Activated T-helper 2 cell treated with anti-CD3 and anti-CD28 coated beads, Interferon-gamma antibody, Interleukin-2, Interleukin-4, amounts not matched to agents 10 μg/mL and 5 μg/mL and 100 μg/mL, durations not matched to agents 14 hours and 24 hours and 36 hours (primary cell): ENCODE measurements around the gene TEAD3. TPM values are rescaled to one million over a fixed set of nuclear protein-coding genes. Genes with fewer than 3 reads are reported as not detected.
A peak's percentile ranks its signal among the peaks of the same experiment; 100 is the strongest.

Experiments
- DNase-seq: peaks from one replicate; pipeline ENCODE4 v3.0.0; 2021; ENCODE audit warnings: low spot score
- H3K27ac Mint-ChIP-seq: one replicate; pipeline ENCODE4 v1.8.0; 2021; ENCODE audit warnings: mixed read lengths
- H3K27me3 Mint-ChIP-seq: one replicate; pipeline ENCODE4 v1.8.0; 2021; ENCODE audit warnings: low read depth, mixed read lengths
- H3K36me3 Mint-ChIP-seq: one replicate; pipeline ENCODE4 v1.8.0; 2021; ENCODE audit warnings: low read depth, mixed read lengths
- H3K4me1 Mint-ChIP-seq: one replicate; pipeline ENCODE4 v1.8.0; 2021; ENCODE audit warnings: low read depth, mixed read lengths
- H3K4me3 Mint-ChIP-seq: one replicate; pipeline ENCODE4 v1.8.0; 2021; ENCODE audit warnings: low read depth, mild to moderate bottlenecking, moderate library complexity, mixed read lengths
- H3K9me3 Mint-ChIP-seq: one replicate; pipeline ENCODE4 v1.8.0; 2021; ENCODE audit warnings: mixed read lengths
- intact Hi-C: fragments of 100-400 bp; cut with micrococcal nuclease; formaldehyde crosslinking; loops from one replicate; pipeline ENCODE4 v1.15.1; 2023
- total RNA-seq: library from RNA; stranded (reverse); gene quantifications from 2 replicates; pipeline ENCODE4 v1.2.3, GENCODE V29; 2022

Gene TEAD3
- total RNA-seq, 1 donor from 2014 or later = 2.0 TPM

DNA sequence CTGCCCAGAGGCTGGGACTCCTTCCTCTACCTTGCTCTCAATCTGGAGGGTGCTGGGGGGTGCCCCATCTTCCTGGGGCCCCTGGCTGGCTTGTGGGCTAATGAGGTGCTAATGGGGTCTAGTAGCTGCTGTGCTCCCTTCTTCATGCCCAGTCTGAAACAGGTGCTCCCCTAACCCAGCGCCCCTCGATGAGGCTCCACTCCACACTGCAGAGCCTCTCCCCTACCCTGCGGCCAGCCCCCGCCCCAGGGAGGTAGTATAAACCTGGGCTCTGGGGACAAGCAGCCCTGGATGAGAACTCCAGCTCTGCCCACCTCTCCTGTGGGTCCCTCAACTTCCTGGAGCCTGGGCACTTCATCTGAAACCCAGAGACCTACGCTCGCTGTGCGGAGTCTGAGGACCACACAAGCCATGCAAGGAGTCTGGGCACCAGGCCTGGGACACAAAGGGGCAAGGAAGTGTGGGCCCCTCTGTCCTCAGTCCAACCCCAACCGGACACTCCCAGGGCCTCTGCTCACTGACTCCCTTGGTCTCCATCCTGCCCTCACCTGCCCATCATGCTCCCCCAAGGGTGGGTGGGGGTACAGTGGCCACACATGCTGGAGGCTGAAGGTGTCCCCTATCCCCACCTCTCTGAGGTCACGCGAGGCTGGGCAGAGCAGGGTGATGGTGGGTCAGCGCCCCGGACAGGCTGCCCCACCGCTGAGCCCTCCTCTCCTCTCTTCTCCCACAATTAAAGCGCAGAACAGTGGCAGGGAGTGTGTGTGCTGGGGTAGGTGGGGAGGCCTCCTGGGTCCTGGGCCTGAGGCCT lies 22.5 kb downstream of the TEAD3 start:
- DNase-seq = no peak
- no peaks in the 10 kb centered on the region for H3K27me3 Mint-ChIP-seq
- H3K4me3 Mint-ChIP-seq = no peak overlapping the region
- peaks cover 41% of the 10 kb centered on the region for H3K36me3 Mint-ChIP-seq
- H3K4me1 Mint-ChIP-seq = peaks cover 18% of the 10 kb centered on the region
- H3K9me3 Mint-ChIP-seq = no peaks in the 10 kb centered on the region
- peak overlapping the region; percentile 42 for H3K27ac Mint-ChIP-seq
- intact Hi-C loops = no loop called here

GRCh38 chr6:35473850-35474130 lies 23.1 kb downstream of the TEAD3 start:
- Mint-ChIP-seq H3K9me3 (no peaks in the 10 kb centered on the region), H3K4me3 (no peak overlapping the region), H3K4me1 (peaks cover 18% of the 10 kb centered on the region), H3K36me3 (peaks cover 46% of the 10 kb centered on the region), H3K27me3 (no peaks in the 10 kb centered on the region), H3K27ac (peak overlapping the region; percentile 42)
- no peak for DNase-seq
- intact Hi-C loops = no loop called here

DNA sequence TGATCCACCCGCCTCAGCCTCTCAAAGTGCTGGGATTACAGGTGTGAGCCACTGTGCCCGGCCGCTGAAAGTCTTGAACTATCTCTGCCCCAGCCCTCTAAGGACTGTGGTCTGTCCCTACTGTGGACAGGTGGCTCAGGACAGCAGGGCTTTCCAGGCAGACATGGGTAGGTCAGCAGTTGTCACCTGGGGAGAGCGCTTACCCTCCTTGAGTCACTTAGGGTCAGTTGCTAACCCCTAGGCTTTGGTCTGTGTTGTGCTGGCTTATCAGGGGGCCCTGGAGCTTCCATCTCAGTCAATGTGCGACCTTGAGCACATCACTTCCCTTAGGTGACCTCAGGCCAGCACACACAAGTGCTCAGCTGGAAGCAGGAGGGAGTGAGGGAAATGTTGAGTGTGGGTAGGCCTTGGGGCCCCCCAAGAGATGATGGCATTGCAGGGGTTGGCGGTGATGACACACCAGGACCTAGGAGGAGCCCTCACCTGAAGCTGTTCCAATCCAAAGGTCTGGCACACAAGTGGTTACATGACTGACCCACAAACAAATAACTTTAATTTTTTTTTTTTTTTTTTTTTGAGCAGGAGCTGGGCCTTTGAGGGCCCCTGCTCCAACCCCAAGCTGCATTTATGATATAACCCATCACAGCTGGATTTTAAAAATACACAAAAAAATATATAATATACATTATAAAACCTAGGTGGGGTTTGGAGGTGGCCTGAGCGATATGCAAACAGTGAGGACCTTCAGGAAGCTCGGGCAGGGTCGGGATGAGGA lies 23.6 kb downstream of the TEAD3 start:
- Mint-ChIP-seq H3K27me3 (no peaks in the 10 kb centered on the region), H3K36me3 (peaks cover 52% of the 10 kb centered on the region), H3K9me3 (no peaks in the 10 kb centered on the region), H3K27ac (peak overlapping the region; percentile 12), H3K4me1 (peaks cover 18% of the 10 kb centered on the region), H3K4me3 (no peak overlapping the region)
- DNase-seq = no peak
- intact Hi-C loops = no loop called here

DNA sequence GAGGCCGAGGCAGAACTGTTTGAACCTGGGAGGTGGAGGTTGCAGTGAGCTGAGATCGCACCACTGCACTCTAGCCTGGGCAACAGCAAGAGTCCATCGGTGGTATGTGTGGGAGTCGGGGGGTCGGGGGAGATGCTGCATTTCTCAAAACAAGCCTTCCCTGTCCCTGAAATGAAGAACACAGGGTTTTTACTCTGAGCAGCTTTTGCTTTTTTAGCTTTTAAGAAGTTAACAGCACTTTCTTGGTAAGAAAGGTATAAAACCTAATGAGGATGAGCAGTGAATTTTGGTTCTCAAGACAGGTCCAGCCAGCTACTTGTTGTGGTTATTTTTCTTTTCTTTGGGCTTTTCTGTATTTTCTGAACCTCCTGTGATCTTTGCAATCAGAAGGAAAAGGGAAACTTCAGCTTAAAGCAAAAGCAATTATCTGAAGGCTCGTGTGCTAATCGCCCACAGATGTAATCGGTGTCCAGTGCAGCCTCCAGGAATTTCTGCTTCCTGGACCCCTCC lies 25.0 kb downstream of the TEAD3 start:
- H3K4me1 Mint-ChIP-seq = peaks cover 24% of the 10 kb centered on the region
- H3K27me3 Mint-ChIP-seq = no peaks in the 10 kb centered on the region
- no peaks in the 10 kb centered on the region for H3K9me3 Mint-ChIP-seq
- intact Hi-C loops = no loop called here
- peak overlapping the region; percentile 22 for H3K27ac Mint-ChIP-seq
- peaks cover 63% of the 10 kb centered on the region for H3K36me3 Mint-ChIP-seq
- no peak for DNase-seq
- H3K4me3 Mint-ChIP-seq = peak overlapping the region; percentile 91

DNA sequence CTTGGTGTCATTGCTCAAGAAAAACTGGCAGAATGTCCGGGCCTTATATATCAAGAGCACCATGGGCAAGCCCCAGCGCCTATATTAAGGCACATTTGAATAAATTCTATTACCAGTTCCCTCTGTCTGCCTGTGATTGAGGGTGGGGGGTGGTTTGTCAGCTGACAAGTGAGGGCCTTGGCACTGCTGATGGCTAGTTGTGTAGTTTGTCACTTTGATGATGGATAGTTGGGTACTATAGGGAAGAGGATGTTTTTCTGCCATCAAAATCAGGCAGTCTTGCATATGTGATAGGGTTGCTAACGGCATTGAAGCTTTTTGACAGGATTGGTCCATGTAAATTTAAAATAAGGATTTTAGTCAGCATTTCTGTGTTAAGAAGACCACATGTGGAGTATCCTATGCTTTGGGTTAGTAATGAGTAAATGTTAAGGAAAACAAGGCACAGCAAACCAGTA lies 26.2 kb downstream of the TEAD3 start:
- DNase-seq = no peak
- Mint-ChIP-seq H3K27ac (peak overlapping the region; percentile 87), H3K4me1 (peaks cover 24% of the 10 kb centered on the region), H3K36me3 (peaks cover 69% of the 10 kb centered on the region), H3K4me3 (peak overlapping the region; percentile 91), H3K9me3 (no peaks in the 10 kb centered on the region), H3K27me3 (no peaks in the 10 kb centered on the region)
- intact Hi-C loops = no loop called here

DNA sequence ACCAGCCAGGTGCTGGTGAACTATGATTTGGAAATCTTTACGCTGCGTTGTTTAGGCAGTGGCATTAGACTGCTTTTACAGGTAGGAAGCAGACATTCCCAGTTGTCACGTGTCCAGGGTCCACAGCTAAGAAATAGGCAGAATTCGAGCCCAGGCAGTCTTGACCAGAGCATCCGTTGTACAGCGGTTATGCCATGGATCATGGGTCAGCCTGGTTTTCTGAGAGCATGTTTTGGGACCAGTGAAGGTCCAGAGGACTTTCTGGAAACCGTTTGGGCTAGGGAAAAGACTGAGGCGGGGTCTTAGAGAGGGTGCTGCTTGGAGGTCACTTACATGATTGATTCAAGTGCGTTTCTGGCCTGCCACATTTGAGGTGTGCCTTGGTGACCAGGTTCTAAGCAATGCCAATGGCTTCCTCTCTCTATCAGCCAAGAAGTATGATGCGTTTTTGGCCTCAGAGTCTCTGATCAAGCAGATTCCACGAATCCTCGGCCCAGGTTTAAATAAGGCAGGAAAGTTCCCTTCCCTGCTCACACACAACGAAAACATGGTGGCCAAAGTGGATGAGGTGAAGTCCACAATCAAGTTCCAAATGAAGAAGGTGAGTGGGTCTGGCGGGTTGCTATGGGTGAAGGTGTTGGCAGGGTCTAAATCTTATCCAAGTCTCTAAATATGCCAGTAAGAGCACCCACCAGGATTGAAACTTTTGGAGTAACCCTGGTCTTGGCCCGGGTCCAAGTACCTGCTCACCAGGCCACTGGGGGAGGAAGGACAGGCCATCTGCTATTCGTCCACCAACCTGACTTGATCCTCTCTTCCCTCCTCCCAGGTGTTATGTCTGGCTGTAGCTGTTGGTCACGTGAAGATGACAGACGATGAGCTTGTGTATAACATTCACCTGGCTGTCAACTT lies 26.9 kb downstream of the TEAD3 start:
- Mint-ChIP-seq H3K27ac (peak overlapping the region; percentile 87), H3K27me3 (no peaks in the 10 kb centered on the region), H3K4me3 (peak overlapping the region; percentile 91), H3K36me3 (peaks cover 74% of the 10 kb centered on the region), H3K4me1 (peaks cover 24% of the 10 kb centered on the region), H3K9me3 (no peaks in the 10 kb centered on the region)
- intact Hi-C loops = no loop called here
- no peak for DNase-seq

DNA sequence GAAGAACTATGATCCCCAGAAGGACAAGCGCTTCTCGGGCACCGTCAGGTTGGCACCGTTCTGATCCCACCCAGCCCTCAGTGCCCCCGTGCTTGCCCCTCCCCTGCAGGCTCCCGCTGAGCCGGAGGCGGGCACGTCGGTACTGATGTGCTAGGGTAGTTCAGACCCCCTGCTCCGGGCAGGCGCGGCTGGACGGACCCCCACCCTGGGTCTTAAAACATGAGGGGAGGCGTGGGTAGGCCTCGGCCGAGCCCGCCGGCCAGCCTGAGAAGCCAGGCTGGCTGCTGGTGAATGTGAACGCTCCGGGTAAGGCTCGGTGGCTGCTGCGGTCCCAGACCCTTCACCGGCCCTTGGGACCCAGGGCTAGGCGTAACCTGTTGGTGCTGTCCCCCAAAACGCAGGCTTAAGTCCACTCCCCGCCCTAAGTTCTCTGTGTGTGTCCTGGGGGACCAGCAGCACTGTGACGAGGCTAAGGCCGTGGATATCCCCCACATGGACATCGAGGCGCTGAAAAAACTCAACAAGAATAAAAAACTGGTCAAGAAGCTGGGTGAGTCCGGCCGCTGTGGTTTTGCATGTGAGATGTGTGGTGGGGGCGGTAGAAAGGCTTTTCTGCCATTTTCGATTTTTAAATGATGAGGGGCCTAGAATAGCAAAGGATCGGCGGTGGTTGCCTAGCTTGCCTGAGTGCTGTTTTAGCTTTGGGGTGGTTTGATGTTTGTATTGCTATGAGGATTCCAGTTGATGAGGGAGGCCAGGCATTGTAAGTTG lies 27.7 kb downstream of the TEAD3 start:
- H3K36me3 Mint-ChIP-seq = peaks cover 77% of the 10 kb centered on the region
- peaks cover 24% of the 10 kb centered on the region for H3K4me1 Mint-ChIP-seq
- H3K27me3 Mint-ChIP-seq = no peaks in the 10 kb centered on the region
- no peak for DNase-seq
- peak overlapping the region; percentile 98 for H3K27ac Mint-ChIP-seq
- peak overlapping the region; percentile 91 for H3K4me3 Mint-ChIP-seq
- H3K9me3 Mint-ChIP-seq = no peaks in the 10 kb centered on the region
- intact Hi-C loops = loop anchor here (1.0 kb wide), 3 partner anchors 17 to 167 kb away; partner anchors contain the start of genes FANCE and PPARD

GRCh38 chr6:35468181-35468979 lies 28.5 kb downstream of the TEAD3 start, which contains the start of gene RPL10A:
RPL10A (plus strand) TSS chr6:35468401; CDS start chr6:35468435, 34 bp downstream.
- Mint-ChIP-seq H3K27ac (peak within 1 kb of the TSS; percentile 98), H3K36me3 (peaks cover 81% of the 10 kb centered on the region), H3K4me3 (peak within 1 kb of the TSS; percentile 91)

DNA sequence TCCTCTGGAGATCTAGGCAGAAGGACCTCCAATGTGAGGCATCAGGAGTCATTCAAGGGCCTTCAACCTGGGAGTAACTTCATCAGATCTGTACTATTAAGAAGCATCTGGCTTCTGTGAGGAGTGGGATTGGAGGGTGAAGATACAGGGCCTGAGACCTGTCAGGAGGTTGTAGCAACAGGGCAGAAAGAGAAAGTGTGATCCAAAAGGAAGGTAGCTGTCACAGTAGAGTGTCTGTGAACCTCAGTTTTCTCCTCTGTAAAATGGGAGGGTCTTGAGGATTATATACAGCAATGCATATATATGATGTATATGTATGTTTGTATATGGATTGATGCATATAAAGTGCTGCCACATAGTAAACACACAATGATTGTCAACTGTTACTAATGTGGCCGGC lies 31.2 kb downstream of the TEAD3 start:
- H3K27ac Mint-ChIP-seq = no peak overlapping the region
- no peaks in the 10 kb centered on the region for H3K9me3 Mint-ChIP-seq
- H3K4me3 Mint-ChIP-seq = no peak overlapping the region
- no peaks in the 10 kb centered on the region for H3K27me3 Mint-ChIP-seq
- H3K4me1 Mint-ChIP-seq = peaks cover 17% of the 10 kb centered on the region
- intact Hi-C loops = no loop called here
- no peak for DNase-seq
- H3K36me3 Mint-ChIP-seq = peaks cover 71% of the 10 kb centered on the region

More at GRCh38 chr6:35468181-35468979, 28.5 kb downstream of the TEAD3 start, which contains the start of gene RPL10A:
- Mint-ChIP-seq H3K9me3 (no peaks in the 10 kb centered on the region), H3K4me1 (peaks cover 24% of the 10 kb centered on the region), H3K27me3 (no peaks in the 10 kb centered on the region)
- intact Hi-C loops = loop anchor here (1.0 kb wide), 3 partner anchors 16 to 166 kb away; partner anchors contain the start of genes FANCE and PPARD
- peak; percentile 94 for DNase-seq

DNA sequence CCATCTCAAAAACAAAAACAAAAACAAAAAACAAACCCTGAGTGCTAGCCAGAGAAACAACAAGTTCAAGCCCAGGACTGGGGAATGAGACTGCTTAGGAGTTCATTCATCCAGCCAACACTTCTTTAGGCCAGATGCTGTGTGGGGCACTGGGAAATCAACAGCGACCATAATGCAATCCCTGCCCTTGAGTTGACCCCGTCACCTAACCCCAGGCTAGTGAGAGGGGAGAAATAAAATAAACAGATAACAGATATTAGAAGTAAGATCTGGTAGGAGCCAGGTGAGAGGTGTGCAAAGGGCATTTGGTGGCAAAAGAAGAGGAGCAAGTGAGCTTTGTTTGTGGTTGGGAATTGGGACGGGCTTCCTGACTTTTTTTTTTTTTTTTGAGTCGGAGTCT lies 33.6 kb downstream of the TEAD3 start:
- Mint-ChIP-seq H3K36me3 (peaks cover 65% of the 10 kb centered on the region), H3K4me1 (peaks cover 8% of the 10 kb centered on the region), H3K27me3 (no peaks in the 10 kb centered on the region), H3K27ac (no peak overlapping the region), H3K9me3 (no peaks in the 10 kb centered on the region), H3K4me3 (no peak overlapping the region)
- no peak for DNase-seq
- intact Hi-C loops = no loop called here

GRCh38 chr6:35461270-35461669 lies 35.6 kb downstream of the TEAD3 start:
- no peaks in the 10 kb centered on the region for H3K27me3 Mint-ChIP-seq
- H3K36me3 Mint-ChIP-seq = peaks cover 59% of the 10 kb centered on the region
- no peak overlapping the region for H3K4me3 Mint-ChIP-seq
- DNase-seq = no peak
- intact Hi-C loops = no loop called here
- no peak overlapping the region for H3K27ac Mint-ChIP-seq
- H3K4me1 Mint-ChIP-seq = peaks cover 2% of the 10 kb centered on the region
- no peaks in the 10 kb centered on the region for H3K9me3 Mint-ChIP-seq
